ENCODE data around the gene TNFRSF21.
"Not testable (repeated sequence)": the region's sequence is repeated elsewhere in the genome, so short reads cannot be mapped to it uniquely, and the experiment has no call there.

Gene TNFRSF21

GRCh38 chr6:47321577-47321976, 11.9 kb upstream of the TNFRSF21 start:
- no peak for DNase-seq (ENCODE audit: low spot score)

GRCh38 chr6:47319867-47320266, 10.2 kb upstream of the TNFRSF21 start:
- no peak for DNase-seq (ENCODE audit: low spot score)

DNA sequence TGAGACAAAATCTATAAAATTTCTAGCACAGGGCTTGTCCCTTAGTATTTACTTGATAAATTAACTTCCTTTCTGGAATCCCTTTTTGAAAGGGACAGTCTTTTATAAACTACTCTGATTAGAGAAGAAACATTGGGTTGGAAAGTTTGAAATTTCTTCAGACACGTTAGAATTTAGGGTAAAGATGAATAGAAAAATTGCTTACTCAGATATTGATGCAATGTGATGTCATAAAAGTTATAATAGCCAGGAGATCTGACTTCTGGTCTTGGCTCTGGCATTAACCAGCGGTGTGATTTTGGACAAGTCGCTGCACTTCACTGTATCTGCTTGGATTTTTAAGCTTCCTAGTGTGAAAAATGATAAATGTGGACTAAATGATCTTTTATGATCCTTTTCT, 9.7 kb upstream of the TNFRSF21 start:
- DNase-seq (ENCODE audit: low spot score): no peak

DNA sequence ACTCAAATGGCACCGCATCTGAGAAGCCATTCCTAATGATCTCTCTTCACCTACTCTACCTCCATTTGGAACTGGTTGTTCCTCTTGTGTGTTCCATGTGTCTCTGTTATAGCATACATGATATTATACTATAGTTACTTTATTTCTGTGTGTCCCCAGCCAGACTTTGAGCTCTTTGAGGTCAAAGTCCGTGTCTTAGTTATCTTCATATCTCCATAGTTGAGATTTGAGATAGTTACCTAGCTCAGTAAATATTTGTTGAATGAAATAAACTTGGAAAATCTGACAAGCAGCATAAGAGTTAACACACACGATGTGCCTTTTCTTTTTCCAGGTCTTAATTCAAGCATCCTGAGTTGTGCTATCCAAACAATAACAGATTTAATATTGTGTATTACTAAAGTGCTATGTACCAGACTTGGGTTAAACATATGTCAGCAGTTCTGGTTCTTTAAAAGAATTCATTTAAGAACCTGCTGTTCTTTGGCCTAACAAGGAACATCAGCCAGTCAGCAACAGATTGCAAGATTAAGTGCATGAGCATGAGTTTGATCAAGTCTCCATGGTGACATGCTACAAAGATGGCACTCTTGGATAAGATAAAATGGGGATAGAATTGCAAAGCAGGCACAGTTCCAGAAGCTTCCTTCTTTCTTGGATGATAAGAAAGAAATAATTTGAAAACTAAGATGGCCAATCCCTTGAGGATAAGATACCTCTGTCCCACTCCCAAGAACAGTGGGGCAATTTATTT, 8.7 kb upstream of the TNFRSF21 start:
- peak; percentile 21 for DNase-seq (ENCODE audit: low spot score)

DNA sequence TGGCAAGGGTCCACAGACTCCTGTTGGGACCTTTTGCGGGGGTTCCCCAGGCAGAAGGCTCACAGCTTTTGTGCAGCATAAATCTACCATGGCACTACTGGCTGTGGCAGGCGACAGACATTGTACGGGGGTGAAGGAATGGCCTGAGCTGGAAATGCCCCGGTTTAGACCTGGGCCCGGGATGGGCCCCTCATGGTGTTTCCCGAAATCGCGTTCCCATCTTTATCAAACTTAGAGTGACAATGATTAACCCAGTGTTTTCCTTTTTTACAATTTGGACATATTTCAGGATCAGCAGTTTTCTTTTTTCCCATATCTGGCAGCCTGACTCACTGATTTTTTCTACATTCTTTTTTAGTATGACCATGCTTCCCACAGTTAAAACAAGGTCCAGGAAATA, 5.5 kb upstream of the TNFRSF21 start:
- DNase-seq (ENCODE audit: low spot score): not testable (repeated sequence)

DNA sequence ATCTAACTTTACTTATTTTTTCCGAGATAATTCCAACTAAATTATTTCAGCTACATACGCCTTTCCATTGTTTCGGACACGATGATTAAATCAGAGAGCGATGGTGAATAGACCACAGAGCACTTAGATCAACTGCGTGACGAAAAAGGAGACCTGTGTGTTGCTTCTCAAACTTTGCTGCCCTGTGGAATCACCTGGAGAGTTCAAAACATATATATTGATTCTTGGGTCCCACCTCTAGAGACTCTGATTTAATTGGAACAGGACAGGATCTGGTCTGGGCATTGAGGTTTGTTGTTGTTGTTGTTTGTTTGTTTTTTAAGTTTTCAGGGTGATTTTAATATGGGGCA, 401 bp upstream of the TNFRSF21 start:
- DNase-seq (ENCODE audit: low spot score): no peak

GRCh38 chr6:47308552-47309290, 984 bp downstream of the TNFRSF21 start:
- peak; percentile 15 for DNase-seq (ENCODE audit: low spot score)

GRCh38 chr6:47308198-47308517, 1.5 kb downstream of the TNFRSF21 start:
- no peak for DNase-seq (ENCODE audit: low spot score)

DNA sequence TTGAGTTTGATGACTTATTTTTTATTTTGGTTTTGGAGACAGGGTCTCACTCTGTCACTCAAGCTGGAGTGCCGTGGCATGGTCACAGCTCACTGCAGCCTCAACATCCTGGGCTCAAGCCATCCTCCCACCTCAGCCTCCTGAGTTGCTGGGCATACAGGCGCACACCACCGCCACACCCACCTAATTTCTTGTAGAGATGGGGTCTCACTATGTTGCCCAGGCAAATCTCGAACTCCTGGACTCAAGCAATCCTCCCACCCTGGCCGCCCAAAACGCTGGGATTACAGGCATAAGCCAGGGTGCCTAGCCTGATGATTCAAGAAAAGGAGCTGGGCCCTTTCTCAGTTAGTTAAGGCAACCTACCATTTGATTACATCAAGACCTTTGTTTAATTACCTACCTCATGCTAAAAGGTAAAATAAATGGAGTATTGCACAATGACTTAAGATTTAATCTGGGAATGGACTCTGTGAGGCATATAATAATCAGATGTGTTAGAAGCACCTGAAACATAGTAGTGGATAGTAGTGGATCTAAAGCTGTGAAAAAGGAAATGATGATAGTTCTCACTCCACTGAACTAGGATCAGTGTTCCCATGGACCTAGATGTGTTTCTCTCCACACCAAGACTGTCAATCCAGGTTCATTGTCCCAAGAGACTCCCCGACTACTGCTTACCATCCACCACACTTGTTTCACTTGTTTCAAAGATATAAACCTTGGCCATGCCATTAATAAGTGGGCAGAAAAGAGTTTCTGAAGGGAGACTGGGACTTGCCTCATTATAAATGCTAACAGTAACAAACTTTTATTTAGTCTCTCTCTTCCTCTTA, 2.1 kb downstream of the TNFRSF21 start:
- no peak for DNase-seq (ENCODE audit: low spot score)

- DNase-seq (ENCODE audit: low spot score): no peak
Measured at GRCh38 chr6:47306887-47307286, 2.8 kb downstream of the TNFRSF21 start.

DNA sequence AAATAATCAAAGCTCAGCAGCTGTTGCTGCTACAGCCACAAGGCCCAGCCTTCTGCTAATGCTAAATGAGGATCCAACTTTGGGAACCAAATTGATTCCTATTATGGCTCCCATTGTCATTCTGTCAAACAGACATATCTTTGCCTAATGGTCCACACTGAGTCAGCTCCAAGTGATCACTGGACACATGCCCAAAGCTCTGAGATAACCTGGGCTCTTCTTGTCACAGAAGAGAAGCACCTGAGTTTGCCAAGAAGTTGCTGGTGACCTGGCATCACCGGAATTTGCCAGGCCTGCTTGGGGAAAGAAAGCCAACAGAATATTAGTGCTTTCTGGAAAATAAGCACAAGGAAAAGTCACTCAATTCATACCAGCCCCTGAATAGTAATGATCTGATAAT, 5.8 kb downstream of the TNFRSF21 start:
- no peak for DNase-seq (ENCODE audit: low spot score)

DNA sequence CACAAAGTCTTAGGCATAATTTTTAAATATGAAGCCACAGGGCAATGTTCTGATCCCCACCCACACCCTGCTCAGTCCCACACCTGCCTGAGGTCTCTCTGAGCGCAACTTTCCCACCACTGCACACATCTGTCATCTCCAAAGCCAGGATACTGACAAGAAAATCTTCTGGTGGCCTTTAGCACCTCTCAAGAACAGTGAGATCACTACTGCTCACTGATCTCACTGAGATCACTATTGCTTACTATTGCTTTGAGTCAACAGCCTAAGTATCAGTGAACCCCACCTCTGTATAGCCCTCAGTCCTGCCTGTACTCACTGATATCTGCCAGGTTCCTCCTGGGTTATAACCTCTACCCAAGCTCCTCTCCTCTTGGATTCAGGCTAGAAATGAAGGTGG, 6.4 kb downstream of the TNFRSF21 start:
- DNase-seq (ENCODE audit: low spot score): no peak

DNA sequence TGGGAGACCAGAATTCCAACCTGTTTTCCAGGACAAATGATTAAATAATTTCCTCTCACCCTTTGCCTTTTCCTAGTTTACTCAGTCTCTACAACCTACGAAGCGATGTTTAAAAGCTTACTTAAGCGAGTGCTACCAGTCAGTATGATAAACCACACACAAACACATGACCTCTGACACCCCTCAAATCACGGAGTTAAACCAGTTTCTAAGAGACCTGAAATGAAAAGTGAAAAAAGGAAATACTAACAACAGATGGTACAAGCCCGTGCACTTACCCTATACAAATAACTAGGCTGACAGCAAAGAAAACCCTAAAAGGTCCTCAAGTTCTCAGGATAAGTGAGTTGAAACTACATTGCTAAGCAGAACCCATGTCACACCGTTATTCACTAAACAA, 7.7 kb downstream of the TNFRSF21 start:
- DNase-seq (ENCODE audit: low spot score): no peak

- DNase-seq (ENCODE audit: low spot score): no peak
Measured at GRCh38 chr6:47301441-47301840, 8.3 kb downstream of the TNFRSF21 start.

- no peak for DNase-seq (ENCODE audit: low spot score)
Measured at GRCh38 chr6:47300417-47300816, 9.3 kb downstream of the TNFRSF21 start.

DNA sequence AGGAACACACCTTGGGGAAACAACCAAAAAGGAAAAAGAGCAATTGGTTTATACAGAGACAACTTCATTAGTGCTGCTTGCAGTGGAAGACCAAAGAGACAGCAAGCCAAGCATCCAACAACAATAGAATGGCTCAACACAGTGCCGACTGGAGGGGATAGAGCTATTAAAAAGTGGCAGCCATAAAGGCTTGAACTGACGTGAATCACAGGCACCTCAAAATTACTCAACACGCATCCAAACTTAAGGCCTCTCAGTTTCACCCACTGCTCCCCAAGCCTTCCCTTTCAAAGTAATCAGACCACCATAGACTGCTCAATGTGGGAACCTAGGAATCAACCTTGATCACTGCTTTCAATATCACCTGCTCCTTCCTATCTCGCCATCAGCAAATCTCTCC, 9.7 kb downstream of the TNFRSF21 start:
- DNase-seq (ENCODE audit: low spot score): no peak

GRCh38 chr6:47298475-47298874, 11.2 kb downstream of the TNFRSF21 start:
- no peak for DNase-seq (ENCODE audit: low spot score)

- no peak for DNase-seq (ENCODE audit: low spot score)
Measured at GRCh38 chr6:47294990-47295389, 14.7 kb downstream of the TNFRSF21 start.

DNA sequence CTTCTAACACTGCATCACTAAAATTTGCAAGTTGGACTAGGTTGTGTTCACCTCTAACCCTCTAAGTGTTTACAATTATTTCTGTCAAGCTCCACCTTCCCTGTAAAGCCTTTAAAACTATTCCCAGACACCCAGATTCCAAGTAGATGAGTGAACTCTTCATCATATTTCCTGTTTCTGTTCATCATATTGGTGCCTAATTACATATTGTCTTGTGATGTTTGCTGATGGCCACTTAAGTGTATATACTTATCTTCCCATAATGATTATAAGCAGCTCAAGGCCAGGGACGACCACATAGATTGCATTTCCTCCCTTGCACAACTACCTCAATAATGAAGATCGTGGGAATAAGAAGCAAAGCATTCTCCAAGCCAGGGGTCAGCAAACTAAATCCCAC, 16.8 kb downstream of the TNFRSF21 start:
- DNase-seq (ENCODE audit: low spot score): no peak

- DNase-seq (ENCODE audit: low spot score): no peak
Measured at GRCh38 chr6:47292027-47292426, 17.7 kb downstream of the TNFRSF21 start.

DNA sequence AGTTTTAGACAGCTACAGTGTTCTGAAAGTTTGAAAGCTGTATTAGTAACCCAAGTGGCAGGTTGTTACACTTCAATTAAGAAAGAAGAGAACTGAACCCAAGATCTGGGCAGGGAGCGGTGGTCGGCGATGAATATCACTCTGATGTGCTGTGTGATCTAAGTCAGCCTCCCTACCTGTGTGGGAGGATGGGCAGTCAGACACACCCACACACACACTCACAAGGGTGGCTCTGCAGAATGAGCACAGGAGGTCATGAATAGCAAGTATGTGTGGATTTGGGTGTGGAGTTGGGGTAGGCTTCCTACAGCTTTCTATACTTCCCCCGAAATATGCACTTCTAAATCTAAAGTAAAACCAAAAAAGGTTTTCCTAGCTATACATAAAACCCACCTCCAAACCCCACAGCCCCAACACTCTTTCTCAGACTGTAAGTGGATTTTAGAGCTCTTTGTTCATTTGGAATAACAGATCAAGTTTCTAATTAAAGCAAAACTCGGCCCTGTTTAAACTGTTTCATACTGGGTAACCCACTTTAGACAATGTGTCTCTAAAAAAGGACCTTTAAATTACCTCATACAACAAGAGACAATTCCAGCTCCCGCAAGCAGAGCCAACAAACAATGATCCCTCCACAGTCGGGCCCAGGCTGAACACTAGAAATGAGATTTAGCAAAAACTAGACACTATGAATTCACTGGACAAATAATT, 19.4 kb downstream of the TNFRSF21 start:
- DNase-seq (ENCODE audit: low spot score): no peak
